Suppressor macrophage treated with lipopolysaccharide for 4 hours (primary cell): Measurements from ENCODE around the gene MRPL33.

ENCODE experiments used
- DNase-seq: peaks from one replicate; pipeline ENCODE4 v3.0.0-alpha.2; 2020

Gene MRPL33

DNA sequence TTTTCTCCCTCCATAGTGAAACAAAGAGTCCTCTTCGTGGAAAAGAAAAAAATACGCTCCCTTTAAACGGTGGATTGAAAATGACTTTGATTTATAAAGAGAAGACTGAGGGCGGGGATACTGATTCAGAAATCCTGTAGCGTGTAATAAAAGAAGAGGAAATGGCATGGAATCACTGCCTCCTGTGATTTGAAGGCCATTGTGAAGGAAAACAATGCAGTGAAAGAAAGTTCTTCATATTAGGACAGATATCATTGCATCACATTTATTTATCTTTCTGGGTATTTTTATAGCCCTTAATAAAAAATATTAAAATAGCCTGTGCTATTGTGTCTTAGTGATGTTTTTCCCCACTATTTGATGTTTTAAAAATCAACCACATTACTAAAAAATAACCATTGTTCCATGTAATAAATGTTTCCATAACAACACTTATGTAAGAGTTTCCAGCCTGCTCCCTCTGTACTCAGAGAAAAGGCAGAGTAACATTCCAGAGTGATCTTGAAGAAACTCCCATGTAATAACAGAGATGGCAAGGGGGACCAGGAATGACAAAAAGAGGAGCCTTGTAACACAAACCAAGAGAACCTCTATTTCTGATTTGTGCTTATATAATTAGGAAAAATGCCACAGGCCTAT lies 8.0 kb downstream of the MRPL33 start:
- DNase-seq, result no peak

DNA sequence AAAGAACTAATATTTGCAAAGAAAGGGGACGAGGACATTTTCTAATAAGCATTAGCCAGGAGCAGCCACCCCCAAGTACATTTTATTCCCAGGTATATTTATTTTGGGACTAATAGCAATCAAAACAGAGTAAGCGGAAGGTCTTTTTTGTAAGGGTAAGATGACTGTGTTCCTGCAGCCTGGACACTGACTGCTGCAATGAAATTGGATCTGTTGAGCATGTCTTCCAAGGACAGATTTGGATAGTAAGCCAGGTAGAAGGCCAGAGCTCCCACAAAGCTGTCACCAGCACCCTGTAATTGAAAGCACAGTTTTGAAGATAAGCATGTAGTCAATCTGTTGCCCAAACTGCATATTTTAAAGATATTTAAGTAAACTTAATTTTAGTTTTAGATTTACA lies 10.0 kb downstream of the MRPL33 start:
- DNase-seq, result no peak

- no peak for DNase-seq
Measured at GRCh38 chr2:27782701-27783100, 11.2 kb downstream of the MRPL33 start.

DNA sequence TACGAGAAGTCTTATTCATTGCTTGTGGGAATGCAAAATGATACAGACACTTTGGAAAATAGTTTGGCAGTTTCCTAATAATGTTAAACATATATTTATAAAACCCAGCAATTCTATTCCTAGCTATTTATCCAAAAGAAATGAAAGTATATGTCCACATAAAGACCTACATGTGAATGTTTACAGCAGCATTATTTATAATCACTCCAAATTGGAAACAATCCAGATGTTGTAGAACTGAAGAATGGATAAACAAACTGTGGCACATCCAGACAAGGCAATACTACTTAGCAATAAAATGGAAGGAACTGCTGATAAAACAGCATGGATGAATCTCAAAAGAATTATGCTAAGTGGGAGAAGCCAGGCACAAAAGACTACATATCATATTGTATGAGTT lies 19.3 kb downstream of the MRPL33 start:
- DNase-seq, result no peak

DNA sequence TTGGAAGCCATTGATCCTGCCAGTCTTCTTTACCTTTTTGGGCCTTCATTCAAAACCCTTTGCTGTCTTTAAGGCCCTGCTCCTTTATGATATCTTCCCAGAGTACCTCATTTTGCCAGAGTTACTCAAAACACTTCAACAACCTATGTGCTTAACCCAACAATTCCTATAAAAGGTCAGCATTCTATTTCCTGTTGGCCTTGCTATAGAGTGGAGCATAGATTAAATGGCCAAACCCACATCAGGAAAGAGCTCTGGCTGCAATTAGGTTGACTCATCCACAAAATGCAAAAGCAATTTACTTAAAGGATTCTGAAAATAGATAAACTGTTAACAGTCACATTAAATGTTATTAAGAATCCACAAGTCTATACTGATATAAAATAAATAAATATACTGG lies 21.2 kb downstream of the MRPL33 start:
- no peak for DNase-seq

DNA sequence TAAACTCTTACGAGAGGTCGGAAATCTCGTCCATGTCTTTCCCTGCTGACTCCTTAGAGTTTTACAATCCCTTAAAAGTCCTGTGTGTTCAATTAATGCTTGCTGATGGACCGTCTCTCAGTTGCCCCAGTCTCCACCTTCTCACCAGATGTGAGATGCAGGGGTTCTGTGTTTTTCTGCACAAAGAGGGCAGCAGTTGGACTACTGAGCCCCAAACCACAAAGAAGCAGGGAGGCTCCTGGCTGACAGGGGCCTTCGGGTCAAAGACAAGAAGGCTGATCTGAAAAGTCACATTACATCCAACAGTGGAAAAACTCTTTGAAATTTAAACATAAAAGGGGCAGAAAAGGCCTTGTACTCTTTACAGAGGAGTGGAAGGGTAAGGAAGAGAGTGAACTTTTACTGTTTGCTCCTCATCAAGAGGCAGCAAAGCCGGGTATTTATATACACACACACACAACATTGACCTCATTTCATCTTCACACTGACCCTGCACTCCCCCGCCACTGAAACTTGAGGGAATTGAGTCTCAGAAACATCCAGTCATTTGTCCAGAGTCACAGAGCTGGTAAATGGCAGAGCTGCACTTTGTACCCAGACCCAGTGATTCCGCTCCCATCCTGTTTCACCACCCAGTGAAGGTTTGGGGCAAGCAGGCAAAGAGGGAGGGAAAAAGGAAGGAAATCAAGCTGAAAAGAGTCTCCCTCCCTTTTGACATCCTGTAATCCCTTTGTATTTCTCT lies 23.7 kb downstream of the MRPL33 start:
- DNase-seq, result no peak

DNA sequence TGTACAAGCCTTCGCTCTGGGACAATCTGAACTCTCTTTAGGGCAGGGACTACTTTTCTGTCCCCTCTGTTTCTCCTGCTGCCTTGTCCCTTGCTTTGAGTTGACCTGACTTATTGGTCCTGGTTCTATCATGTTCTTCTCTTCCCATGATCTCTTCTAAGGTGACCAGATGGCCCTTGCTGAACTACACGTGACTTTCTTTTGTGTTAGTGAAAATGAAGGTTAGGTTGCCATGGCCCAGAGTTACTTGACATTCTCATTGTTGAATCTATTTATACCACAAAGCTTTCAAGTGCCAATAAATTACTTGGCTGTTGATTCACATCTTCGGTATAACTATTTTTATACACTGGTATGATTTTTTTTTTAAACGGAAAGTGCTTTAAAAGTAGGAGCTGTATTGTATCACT lies 24.4 kb downstream of the MRPL33 start:
- DNase-seq, result no peak

DNA sequence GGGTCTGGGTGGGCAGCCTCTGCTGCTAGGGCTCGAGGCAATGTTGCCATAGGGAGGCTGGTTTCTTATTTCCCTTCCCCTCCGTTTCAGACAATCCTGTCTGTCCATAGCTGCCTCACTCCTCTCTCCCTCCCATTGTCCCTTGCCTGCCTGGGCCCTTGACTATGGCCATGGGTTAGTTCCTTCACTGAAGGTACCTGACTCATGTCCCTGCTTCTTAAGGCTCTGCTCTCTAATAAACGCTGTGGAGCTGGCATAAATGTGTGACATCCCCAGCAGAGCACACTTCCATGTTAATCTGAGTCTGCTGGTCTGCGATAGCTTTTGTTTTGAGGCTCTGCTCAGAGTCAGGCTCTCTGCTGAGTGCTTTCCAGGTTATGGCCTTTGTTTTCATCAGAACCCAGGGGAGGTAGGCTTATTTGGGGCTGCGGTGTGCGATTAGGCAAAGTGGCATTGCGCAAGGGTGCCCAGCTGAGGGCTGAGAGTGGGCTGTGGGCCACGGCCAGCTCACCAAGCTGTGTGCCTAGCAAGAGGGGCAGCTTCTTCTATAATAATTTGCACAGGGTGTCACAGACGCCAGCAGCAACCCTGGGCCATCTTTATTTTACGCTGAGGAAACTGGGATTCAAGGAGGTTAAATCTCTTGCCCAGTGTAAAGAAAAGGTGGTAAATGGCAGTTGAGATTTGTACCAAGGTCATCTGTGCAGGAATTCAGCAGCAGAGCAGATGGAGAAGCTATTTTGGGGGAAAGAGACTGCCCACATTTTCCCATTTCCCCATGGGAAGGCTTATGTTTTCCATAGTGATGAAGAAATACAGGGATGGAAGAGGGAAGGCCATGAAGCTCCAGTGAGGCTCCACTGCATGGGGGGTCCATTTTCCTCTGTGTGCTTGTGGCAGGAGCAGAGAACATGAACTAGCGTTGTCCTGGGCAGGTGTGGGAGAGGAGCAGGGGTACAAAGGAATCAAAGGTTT lies 25.6 kb downstream of the MRPL33 start:
- DNase-seq, result no peak

GRCh38 chr2:27797841-27798240 lies 26.3 kb downstream of the MRPL33 start:
- no peak for DNase-seq

- DNase-seq, result peak; percentile 62
Measured at GRCh38 chr2:27798486-27798885, 27.0 kb downstream of the MRPL33 start.

- peak; percentile 48 for DNase-seq
Measured at GRCh38 chr2:27798948-27799645, 27.6 kb downstream of the MRPL33 start.

GRCh38 chr2:27799646-27800010 lies 28.1 kb downstream of the MRPL33 start:
- DNase-seq, result no peak

GRCh38 chr2:27800856-27801255 lies 29.3 kb downstream of the MRPL33 start:
- DNase-seq, result no peak

- DNase-seq, result no peak
Measured at GRCh38 chr2:27802547-27802946, 31.0 kb downstream of the MRPL33 start.

GRCh38 chr2:27803046-27803445 lies 31.5 kb downstream of the MRPL33 start:
- DNase-seq, result no peak

GRCh38 chr2:27804146-27804545 lies 32.6 kb downstream of the MRPL33 start:
- DNase-seq, result no peak

DNA sequence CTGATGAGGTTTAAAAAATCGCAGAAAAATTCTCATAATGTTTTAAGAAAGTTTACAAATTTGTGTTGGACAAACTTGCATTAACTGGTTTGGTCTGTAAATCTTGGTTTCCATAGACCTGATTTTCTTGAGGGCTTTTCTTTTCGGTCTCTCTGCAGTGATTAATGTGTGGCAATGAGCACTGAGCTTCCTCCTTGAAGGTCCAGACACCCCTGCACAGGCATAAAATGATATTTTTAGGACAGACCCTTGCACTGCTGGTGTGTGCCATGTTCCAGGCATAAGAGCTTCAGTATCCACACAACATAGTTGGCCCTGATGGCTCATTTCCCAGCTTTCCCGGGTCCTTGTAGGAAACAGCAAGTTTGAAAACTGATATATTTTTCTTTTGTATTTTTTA lies 33.7 kb downstream of the MRPL33 start:
- no peak for DNase-seq

DNA sequence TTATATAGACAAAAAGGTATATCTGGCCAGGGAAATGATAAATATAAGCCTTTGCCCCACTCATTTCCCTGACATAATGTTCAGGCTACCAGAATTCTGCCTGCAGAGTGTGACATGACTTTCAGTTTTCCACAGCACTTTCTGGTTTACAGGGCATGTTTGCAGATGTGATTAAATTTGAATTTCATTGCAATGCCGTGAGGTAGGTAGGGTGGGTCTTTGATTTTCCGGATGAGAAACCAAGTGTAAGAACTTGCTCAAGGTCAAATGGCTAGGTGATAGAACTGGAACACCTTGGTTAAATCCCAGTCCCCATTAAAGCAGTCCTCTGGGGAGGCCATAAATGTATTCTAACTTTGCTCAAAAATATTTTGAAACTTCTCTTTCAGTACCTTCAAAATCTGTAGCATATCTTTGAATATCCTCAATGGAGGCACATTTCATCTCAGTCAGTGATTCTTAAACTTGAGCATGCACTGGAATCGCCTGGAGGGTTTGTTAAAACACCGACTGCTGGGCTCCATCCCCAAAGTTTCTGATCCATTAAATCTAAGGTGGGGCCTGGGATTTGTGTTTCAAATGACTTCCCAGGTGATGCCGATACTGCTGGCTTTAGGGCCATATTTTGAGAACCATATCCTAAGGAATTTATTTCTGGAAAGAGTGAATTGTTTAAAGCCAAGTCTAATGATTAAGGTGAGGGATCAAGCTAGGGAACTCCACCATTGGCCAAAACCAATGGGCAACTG lies 35.0 kb downstream of the MRPL33 start:
- DNase-seq, result no peak

- DNase-seq, result no peak
Measured at GRCh38 chr2:27807476-27807875, 36.0 kb downstream of the MRPL33 start.

DNA sequence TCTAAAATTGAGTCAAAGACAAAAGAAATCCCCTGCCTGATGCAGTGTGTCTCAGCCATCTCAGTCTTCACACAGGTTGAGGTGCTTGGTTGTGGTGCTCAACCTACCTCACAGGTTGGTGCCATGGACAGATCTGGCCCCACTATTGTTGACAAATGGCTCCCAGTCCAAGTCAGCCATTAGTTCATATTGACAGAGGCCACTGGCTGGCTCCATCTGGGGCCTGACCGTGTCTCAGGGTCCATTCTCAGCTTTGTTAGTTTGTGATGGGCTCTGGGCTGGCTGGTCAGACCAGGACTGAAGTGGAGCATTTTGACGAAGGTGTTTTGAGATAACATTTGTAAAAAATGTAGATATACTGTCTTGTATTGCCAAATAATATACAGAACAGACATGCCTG lies 36.9 kb downstream of the MRPL33 start:
- no peak for DNase-seq

GRCh38 chr2:27808984-27809383 lies 37.5 kb downstream of the MRPL33 start:
- no peak for DNase-seq

- peak; percentile 67 for DNase-seq
Measured at GRCh38 chr2:27809761-27810241, 38.3 kb downstream of the MRPL33 start.
